Omental fat pad (tissue), 4 donors: ENCODE data around the gene MAN2C1. TPM values are rescaled to one million over a fixed set of nuclear protein-coding genes. Genes with fewer than 3 reads are reported as not detected.
"Not testable (repeated sequence)": the region's sequence is repeated elsewhere in the genome, so short reads cannot be mapped to it uniquely, and the experiment has no call there.

Source experiments
- ATAC-seq: fragments of 150-250 bp; one replicate; pipeline ENCODE4 v1.9.1; 2016; ENCODE audit warnings: mild to moderate bottlenecking, moderate library complexity; ENCODE audit not compliant: low FRiP score
- DNase-seq: peaks from one replicate; pipeline ENCODE4 v3.0.0-alpha.2; 2019; ENCODE audit warnings: low spot score
- CTCF ChIP-seq, 3 donors: fragments of 450-650 bp; IDR thresholded peaks; one replicate each; pipeline ENCODE4 v1.5.1; 2016 to 2017; ENCODE audit warnings: antibody characterized with exemption in 3 of 3, mild to moderate bottlenecking in 3 of 3, moderate library complexity in 2 of 3
- total RNA-seq, 4 donors: library from RNA; depleted of rRNA; stranded (reverse); fragments of >200 nt; gene quantifications; one replicate each; pipeline ENCODE4 v1.1.0, GENCODE V29; 2016

Gene MAN2C1
- total RNA-seq, 4 donors from 2014 or later = 108 to 391 (median 171) TPM

- no peak for DNase-seq
- no peak for TF ChIP-seq CTCF (IDR thresholded peaks at IDR 0.05)
- no peak for ATAC-seq
Measured at GRCh38 chr15:75350601-75351361, 17.6 kb downstream of the MAN2C1 start.

- TF ChIP-seq CTCF (IDR thresholded peaks at IDR 0.05) = no peak
- no peak for ATAC-seq
- no peak for DNase-seq
Measured at GRCh38 chr15:75349851-75350588, 18.4 kb downstream of the MAN2C1 start.

- ATAC-seq, DNase-seq: not testable (repeated sequence)
Measured at GRCh38 chr15:75349351-75349669, 19.1 kb downstream of the MAN2C1 start.

- no peak for TF ChIP-seq CTCF (IDR thresholded peaks at IDR 0.05)
- ATAC-seq (no peak), DNase-seq (no peak)
Measured at GRCh38 chr15:75348562-75349350, 19.7 kb downstream of the MAN2C1 start.

GRCh38 chr15:75348034-75348561 is 20.3 kb downstream of the MAN2C1 start:
- no peak for TF ChIP-seq CTCF (IDR thresholded peaks at IDR 0.05)
- DNase-seq (no peak), ATAC-seq (no peak)

GRCh38 chr15:75347222-75348033 is 21.0 kb downstream of the MAN2C1 start:
- no peak for TF ChIP-seq CTCF (IDR thresholded peaks at IDR 0.05)
- no peak for ATAC-seq
- no peak for DNase-seq
